ENCODE results near the gene ALPK3. TPM values are rescaled to one million over a fixed set of nuclear protein-coding genes. Genes with fewer than 3 reads are reported as not detected.
"Not testable (repeated sequence)": the region's sequence is repeated elsewhere in the genome, so short reads cannot be mapped to it uniquely, and the experiment has no call there.

ALPK3 gene
- polyA plus RNA-seq, 1 donor, result 20.7 TPM

DNA sequence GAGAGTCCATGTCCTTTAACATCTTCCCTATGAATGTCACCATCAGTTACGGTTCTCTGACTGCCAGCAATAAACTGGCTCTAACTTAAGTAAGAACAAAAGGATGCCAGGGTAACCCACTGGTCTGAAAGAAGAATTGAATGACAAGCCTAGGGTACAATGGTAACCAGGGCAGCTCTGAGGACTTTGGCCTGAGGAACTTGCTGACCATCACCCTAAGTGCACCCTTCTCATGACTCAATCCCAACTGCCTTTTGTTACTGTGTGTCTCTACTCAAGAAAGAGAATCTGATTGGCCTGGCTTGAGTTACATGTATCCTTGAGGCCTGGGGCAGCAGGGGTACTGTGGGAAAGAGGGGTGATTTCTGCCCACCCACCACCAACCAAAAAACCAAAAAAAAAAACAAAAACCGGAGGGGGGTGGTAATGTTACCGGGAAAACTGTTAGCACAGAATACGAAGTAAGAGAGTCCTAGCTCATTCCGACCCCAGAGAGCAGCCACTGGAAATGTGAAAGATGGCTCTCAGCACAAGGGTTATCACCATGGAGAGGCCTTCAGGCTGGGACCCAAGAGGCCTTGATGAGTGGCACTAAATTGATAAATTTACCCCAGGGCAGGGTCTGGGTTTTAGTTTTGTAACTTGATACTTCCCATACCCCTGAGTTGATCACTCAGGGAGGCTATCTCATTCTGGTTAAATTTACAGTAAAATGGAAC, 58.0 kb downstream of the ALPK3 start:
- no peak for DNase-seq

DNA sequence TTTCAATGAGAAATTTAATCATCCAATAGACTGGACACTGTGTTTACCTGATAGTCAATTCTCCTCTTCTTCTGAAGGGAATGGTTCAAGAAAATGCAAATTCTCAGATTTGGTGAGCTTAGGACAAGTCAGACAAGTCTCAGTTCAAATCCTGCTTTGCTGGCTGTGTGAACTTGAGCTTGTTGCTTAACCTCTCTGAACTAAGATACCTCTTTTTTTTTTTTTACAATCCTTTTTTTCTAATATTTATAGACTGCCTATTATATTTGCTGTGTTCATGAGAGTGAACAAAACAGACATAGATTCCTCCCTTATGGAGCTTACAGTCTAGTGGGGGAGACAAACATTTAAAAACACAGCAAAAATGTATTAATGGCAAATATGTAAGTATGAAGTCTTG, 59.1 kb downstream of the ALPK3 start:
- no peak for DNase-seq

DNA sequence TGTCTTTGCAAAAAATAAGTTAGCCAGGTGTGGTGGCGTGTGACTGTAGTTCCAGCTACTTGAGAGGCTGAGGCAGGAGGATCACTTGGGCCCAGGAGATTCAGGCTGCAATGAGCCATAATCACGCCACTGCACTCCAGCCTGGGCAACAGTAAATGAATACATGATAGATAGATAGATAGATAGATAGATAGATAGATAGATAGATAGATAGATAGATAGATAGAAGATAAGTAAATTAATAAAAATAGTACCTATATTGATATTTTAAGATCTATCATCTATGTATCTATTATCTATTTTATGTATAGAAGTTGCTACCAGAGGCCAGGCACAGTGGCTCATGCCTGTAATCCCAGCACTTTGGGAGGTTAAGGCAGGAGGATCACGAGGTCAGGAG, 60.5 kb downstream of the ALPK3 start:
- not testable (repeated sequence) for DNase-seq

DNA sequence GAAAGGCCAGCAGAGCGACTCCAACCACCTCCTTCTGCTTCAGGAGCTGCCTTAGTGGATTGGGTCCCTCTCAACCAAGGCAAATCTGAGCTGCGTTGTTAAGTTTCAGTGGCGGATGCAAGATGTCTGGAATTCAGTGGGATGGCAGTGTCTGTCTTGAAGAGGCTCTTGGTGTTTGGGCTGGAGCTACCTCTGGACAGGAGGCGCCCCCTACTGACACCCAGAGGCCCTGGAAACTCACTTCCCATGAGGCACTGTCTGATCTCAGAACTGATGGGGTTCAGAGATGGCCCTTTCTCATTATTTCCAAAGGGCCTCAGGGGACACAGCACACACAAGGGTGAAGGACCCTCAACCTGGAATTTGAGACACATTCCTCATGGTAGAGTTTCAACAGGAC, 61.3 kb downstream of the ALPK3 start:
- no peak for DNase-seq

DNA sequence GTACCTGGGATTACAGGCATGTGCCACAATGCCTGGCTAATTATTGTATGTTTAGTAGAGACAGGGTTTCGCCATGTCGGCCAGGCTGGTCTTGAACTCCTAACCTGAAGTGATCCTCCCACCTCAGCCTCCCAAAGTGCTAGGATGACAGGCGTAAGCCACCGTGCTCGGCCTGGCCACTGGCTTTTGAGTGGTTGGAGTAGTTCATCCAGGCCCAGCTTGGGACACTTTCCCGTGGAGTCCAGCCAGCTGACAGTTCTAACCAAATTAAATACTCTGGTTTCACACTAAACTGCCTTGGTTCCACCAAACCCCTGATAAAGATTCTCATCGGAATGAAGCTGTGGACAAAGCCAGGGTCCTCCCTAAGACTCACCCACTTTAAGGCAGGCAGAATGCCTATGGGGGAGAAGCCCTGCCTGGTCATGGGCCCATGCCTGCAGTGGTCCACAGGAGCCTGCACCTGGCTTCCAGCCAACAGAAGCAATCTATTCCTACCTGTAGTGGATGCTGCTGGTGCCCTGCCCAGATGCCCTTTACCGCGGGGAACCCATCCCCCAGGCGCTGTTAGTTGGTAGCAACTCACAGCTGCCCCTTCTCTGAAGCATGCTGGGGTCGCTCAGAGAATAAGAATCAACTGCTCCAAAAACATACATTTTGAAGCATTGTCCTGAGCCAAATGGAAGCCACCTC, 62.1 kb downstream of the ALPK3 start:
- DNase-seq, result no peak

DNA sequence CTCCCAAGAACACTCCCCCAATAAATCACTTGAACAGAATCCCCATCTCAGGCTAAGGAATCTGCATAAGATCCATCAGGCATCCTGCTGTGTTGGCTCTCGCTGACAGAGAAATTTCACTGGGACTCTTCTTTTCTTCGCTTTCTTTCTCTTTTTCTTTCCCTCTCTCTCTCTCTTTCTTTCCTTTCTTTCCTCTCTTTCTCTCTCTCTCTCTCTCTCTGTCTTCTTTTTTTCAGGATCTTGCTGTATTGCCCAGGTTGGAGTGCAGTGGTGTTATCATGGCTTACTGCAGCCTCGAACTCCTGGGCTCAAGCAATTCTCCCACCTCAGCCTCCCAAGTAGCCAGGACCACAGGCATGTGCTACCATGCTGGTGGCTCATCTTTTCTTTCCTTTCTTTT, 62.9 kb downstream of the ALPK3 start:
- no peak for DNase-seq

DNA sequence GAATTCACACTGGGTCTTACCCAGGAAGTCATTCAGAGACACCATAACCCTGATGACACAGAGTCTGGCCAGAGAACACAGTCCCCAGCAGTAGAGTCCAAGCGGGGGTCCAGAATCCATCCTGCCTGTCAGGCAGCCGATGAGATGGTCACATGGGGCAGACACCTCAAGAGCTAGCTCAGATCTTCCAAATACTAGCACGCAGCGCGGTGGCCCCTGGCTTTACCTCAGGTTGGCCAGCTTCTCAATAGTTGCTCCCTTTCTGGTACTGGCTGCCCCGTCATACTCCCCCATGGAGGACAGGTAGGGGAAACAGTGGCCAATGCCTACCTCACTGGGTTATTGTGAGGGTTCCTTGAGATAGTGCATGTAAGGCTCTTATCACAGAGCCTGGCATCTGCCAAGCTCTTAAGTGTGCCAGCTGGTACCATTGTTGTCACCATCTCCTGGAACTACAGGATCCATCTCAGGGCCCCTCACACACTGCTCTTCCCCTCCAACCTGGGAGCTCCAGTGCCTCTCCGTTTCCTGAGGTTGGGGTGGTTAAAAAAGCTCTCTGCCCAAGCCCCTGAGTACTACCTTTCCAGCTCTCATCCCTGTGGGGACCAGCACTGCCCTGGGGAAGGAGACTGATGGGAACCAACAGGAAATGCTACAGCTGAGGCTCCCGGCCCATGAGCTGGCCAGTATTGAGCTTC, 63.8 kb downstream of the ALPK3 start:
- DNase-seq, result no peak

DNA sequence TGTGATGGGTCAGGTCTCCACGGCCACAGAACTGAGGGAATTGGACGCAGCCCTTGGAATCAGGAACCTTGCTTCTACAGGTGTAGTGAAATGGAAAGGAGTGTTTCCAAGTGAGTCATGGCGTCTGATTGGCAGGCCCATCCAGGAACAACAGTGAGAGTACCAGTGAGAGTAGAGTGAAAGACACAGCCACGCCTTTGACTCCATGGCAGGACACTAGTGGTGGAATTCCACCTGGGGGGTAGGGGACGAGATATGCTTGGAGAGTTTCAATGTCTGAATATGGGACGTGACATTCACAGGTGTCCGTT, 64.3 kb downstream of the ALPK3 start:
- no peak for DNase-seq

DNA sequence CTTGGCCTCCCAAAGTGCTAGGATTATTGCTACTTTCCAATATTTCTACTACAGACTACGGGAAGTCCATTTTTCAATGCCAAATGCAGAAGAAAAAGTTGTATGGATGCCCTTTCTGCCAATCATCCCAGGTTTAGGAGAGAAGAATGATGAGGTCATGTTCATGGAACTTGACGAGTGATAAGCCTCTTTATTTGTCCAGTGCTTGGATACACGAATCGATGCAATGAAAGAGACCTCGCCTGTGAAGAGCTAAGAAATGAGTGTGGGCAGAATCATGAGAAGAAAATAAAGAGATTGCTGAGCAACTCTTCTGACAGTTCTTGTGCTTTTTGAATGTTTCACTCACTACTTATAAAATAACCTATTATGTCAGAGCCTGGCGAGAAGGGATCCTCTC, 66.3 kb downstream of the ALPK3 start:
- no peak for DNase-seq

DNA sequence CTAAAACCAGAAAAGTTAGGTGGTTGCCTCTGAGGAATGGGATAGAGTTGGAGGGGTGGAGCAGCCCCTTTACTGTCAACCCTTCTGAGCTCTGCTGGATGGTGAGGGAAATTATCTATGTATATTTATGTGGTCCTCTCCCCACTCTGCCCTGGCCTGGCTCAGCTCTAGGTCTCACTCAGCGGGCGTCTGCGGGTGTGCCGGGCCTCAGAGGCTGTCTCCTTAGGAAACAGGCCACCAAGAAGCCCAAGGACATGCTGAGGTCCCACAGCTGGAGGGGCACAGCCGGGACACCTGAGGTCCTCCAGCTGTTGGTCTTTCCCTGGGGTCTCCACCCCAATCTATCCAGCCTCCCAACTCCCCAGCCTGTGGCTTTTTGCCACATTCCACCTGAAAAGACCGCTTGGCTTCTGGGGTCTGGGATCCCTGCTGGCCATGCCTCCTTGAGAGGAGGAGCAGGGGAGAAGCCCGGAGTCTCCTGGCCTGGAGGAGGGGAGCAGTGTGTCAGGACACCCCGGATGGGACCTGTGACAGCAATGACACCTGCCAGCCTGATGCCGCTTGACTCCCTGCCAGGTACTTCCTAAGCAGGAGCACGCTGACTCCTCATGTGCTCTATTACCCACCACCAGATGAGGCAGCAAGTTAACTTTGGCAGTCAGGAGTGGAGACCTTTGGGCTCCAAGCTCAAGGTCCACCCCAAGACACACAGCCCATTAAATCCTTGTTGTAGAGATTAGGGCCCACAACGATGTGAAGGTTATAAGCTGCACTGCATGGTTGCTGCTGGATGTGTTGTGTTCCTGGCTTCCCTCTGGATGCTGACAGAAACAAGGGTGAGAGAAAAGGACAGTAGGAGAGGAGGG, 67.0 kb downstream of the ALPK3 start, which contains the start of gene SLC28A1:
Gene SLC28A1 (plus strand): TSS at position 747 of the 866 bp plus-strand sequence. CDS start 3,099 bp downstream, outside the sequence.
- no peak for DNase-seq

DNA sequence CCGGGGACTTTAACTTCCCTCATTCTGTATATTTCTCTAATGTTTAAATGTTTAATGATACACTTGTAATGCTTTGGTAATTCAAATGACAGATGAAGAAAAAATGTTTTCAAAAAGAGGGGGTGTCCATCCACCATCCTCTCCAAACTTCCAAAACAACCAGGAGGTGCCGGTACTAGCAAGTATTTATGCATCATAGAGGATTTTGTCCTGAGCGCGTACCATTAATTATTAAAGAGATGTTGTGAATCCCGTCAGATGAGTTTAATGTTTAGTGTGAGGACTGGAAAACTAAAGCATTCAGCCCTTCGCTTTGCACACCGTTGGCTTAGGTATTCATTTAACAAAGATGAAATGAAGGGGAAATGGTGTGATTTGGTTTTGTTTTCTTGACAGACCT, 68.6 kb downstream of the ALPK3 start:
- no peak for DNase-seq

DNA sequence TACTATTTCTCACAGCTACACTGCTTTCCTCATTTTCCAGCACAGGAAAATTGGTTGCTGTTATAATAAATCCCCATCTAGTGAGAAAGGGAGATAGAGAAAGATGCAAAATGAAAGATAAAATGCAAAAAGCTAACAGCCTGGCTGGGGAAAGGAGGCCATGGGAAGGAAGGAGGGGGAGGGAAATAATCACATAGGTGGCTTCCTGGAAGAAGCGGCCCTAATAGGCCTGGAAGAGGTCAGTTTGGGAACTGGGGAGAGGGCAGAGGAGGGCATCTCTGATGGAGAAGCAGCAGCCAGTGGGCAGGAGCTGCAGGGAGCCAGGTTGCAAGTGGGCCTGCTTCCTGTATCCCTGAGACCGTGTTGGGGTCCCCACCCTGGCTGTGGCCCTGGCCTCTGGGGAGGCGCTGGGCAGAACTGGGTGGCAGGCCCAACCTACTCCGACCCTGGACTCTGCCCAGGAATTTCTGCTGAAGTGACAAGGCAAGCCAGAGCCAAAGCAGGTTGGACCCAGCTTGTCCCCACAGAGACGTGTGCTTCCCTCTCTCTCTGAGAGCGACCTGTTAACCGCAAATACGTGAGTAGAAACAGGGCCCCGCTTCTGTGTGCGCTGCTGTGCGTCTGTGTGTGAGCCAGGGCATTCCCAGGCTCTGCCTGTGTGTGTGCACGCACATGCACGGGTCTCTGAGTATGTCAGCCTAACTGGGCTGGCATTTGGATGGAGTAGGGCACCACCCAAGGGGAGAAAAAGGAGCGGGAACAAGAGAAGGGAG, 69.2 kb downstream of the ALPK3 start:
- no peak for DNase-seq

DNA sequence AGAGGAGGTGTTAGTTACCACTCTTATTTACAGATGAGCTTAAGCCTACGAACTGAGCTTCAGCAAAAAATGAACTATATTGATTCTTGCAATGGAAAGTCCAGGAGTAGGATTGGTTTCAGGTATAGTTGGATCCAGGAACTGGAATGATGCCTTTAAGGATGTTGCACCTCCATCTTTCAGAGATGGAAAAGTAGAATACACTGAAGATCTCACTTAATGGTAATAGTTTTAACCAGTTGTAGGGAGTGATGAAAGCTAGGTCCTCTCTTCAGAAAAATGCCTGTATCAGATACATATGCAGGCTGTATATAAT, 69.8 kb downstream of the ALPK3 start:
- DNase-seq, result no peak

DNA sequence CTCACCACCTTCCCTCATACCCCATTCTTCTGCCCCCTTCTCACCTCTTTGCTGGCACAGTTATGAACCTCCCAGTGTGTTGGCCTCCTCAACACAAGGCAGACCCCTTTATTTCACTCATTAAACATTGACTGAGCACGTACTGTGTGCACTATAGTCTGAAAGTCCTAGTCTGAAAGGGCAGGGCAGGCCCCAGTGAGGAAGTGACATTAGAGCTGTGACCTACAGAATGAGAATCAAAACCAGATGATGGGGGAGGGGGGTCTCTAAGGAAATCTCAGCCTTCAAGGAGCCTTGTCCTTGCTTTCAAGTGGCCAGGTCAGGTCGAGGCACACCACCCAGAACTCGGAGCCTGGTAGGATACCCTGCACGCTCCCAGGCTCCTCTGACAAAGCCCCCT, 70.8 kb downstream of the ALPK3 start:
- DNase-seq, result no peak

DNA sequence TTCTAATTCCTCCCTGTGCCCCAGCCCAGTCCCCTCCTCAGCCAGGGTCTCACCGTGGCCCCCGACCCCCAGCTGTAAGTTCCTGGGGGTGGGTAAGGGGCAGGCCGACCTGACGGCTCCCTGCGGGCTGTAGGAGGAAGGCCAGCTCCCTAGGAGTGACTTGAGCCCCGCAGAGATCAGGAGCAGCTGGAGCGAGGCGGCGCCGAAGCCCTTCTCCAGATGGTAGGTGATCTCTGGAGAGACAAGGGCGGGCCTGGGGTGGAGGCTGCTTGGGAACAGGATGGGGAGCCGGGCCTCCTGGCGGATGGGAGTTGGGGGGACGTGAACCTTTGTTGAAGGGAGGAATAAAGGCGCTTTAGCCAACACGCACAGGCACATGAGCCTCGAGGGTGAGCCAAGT, 71.5 kb downstream of the ALPK3 start:
- DNase-seq, result no peak

DNA sequence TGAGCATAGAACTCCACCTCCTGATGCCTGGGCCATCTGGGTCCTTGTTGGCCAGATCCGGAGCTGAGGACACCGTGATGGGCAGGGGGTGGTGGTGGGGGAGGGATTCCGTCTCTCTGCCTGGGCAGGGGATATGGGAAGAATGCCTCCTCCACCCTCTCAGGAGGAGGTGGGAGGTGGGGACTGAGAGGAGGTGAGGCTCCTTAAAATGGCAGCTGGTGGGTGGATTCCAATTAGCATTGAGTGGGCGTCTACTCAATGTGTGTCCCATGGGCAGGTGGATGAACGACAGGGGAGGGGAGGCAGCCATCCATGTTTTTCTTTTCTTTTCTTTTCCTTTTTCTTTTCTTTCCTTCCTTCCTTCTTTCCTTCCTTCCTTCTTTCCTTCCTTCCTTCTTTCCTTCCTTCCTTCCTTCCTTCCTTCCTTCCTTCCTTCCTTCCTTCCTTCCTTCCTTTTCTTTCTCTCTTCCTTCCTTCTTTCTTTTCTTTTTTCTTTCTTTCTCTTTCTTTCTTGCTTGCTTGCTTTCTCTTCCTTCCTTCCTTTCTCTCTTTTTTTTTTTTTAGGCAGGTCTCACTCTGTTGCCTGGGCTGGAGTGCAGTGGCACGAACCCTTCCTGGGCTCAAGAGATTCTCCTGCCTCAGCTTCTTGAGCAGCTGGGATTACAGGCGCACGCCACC, 72.3 kb downstream of the ALPK3 start:
- DNase-seq, result no peak

DNA sequence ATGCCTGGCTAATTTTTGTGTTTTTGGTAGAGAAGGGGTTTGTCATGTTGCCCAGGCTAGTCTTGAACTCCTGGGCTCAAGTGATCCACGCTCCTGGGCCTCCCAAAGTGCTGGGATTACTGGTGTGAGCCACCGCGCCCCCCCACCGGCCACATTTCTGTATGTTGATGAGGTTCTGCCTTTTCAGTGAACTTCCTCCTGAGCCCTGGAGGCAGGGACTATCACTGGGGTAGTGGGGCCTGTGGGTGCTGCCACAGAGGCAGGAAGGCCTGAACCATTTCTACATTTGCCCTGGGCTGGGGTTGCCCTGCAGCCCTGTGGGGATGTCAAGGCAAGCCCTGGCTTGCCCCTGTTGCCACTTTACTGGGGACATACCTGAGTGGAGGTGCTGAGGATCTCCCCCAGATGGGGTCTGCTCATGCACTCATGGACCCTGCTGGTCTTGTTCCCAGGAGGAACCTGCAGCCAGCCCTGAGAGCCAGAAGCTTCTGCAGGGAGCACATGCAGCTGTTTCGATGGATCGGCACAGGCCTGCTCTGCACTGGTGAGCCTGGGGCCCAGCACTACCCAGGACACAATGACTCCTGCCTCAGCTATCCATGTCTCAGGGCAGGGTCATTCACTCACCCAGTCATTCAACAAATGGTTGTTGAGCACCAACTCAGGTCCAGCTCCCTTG, 73.0 kb downstream of the ALPK3 start:
- no peak for DNase-seq

DNA sequence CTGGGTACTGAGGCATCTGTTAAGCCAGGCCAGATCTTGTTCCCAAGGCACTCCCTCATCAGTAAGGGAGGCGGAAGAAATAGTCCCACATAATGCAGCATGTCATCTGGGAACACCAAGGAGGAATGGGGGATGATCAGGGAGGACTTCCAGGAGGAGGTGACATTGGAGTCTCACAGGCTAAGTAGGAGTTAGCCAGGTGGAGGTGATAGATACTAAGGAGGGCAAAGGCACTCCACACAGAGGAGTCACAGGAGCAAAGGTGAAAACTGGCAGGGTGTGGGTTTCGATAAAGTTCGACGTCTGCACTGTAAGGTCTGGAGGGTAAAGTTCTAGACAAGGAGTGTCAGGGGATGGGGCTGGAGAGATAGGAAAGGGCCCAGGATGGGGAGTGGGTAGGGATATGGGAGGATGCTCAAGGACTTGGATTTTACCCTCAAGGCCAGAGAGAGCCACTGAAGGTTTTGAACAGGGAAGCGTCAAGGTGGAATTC, 73.6 kb downstream of the ALPK3 start:
- no peak for DNase-seq

DNA sequence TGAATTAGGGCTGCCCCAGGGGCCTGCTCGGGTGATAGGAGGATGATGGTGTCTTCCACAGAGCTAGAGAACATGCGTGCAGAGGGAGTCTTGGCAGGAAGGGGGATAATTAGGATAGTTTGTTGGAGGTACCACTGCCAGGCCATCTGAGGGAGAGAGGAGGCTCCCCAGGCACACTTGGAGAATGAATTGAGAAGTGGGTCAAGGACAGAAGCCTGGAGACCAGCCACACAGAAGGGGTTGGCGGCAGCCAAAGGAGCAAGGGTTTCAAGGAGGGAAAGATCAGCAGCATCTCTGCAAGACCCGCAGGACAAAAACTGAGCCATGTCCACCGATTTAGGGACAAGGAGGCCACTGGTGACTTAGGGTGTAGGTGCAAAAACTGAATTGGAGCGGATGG, 74.2 kb downstream of the ALPK3 start:
- DNase-seq, result no peak

DNA sequence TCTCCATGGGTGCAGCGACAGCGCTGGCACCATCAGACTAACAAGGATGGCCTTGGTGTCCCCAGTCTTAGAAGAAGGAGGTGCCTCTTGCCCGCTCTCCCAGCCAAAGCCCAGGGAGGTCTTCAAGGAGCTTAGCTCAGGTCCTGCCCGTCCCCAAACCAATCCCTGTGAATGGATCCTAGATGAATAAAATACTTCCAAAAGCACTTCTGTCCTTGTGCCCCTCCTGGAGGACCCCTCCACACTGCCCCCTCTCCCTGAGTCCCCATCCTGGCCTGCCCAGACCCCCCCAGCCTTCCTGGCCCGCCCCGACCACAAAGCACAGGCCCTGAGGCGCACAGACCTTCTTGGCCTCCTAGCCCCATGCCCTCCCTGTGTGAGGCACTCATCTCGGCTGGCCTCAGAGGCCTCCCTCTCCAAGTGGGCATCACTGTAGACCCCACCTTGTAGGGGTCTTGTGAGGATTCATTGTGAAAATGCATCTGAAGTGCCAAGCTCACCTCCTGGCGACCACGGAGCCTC, 75.7 kb downstream of the ALPK3 start:
- DNase-seq, result no peak

Measured in left kidney (tissue), 2 donors.